Memory B cell (primary cell): ENCODE data around the gene TMEM109.
"Not testable (repeated sequence)": the region's sequence is repeated elsewhere in the genome, so short reads cannot be mapped to it uniquely, and the experiment has no call there.

ENCODE experiments used
- ATAC-seq: fragments of 150-1000 bp; cut with Tn5 transposase; 2 replicates; pipeline ENCODE4 v1.10.0; 2021; ENCODE audit warnings: low read depth, mild to moderate bottlenecking, moderate library complexity
- DNase-seq, 2 donors: peaks; one replicate each; pipeline ENCODE4 v3.0.0; 2022; ENCODE audit warnings: low spot score in 2 of 2
- H3K27ac Mint-ChIP-seq: one replicate; pipeline ENCODE4 v1.8.0; 2022; ENCODE audit warnings: mild to moderate bottlenecking, moderate library complexity, mixed read lengths
- H3K27me3 Mint-ChIP-seq: one replicate; pipeline ENCODE4 v1.8.0; 2022; ENCODE audit warnings: mixed read lengths
- H3K36me3 Mint-ChIP-seq: one replicate; pipeline ENCODE4 v1.8.0; 2022; ENCODE audit warnings: mild to moderate bottlenecking, mixed read lengths
- H3K4me1 Mint-ChIP-seq: one replicate; pipeline ENCODE4 v1.8.0; 2022; ENCODE audit warnings: mixed read lengths
- H3K4me3 Mint-ChIP-seq: one replicate; pipeline ENCODE4 v1.8.0; 2022; ENCODE audit warnings: mild to moderate bottlenecking, moderate library complexity, mixed read lengths
- H3K9me3 Mint-ChIP-seq: one replicate; pipeline ENCODE4 v1.8.0; 2022; ENCODE audit warnings: mixed read lengths

TMEM109 gene

DNA sequence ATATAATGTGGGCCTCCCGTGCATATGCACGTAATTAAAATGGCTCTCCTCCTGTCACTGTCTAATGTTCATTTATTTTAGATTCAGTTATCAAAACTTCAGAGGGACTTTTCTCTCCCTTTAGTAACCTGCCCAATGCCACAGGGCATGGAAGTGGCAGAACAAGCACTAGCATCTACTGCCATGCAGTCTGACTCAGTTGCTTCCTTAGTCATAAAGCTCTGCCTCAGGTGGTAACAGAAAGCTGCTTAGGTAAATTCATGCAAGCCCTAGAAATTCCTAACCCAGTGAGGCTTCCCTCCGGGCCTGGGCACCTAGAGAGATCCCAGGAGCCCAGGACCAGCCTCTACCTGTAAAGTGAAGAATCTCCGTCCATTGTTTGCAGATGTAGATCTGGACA, 16.5 kb upstream of the TMEM109 start:
- Mint-ChIP-seq H3K27me3 (no peaks in the 10 kb centered on the region), H3K9me3 (no peaks in the 10 kb centered on the region), H3K4me3 (no peak overlapping the region), H3K36me3 (peaks cover 37% of the 10 kb centered on the region), H3K27ac (no peak overlapping the region), H3K4me1 (peaks cover 6% of the 10 kb centered on the region)
- ATAC-seq (no peak), DNase-seq (no peak)

- Mint-ChIP-seq H3K9me3 (no peaks in the 10 kb centered on the region), H3K4me1 (peaks cover 12% of the 10 kb centered on the region), H3K36me3 (peaks cover 36% of the 10 kb centered on the region), H3K4me3 (no peak overlapping the region), H3K27ac (no peak overlapping the region), H3K27me3 (no peaks in the 10 kb centered on the region)
- ATAC-seq: peak; percentile 95
- DNase-seq: peak; percentile 39 to 46
These were observed 14.7 kb upstream of the TMEM109 start for GRCh38 chr11:60899046-60899936.

GRCh38 chr11:60899977-60900376, 14.0 kb upstream of the TMEM109 start:
- Mint-ChIP-seq H3K9me3 (no peaks in the 10 kb centered on the region), H3K27ac (no peak overlapping the region), H3K4me3 (no peak overlapping the region), H3K4me1 (peaks cover 17% of the 10 kb centered on the region), H3K27me3 (no peaks in the 10 kb centered on the region), H3K36me3 (peaks cover 33% of the 10 kb centered on the region)
- DNase-seq (no peak), ATAC-seq (no peak)

DNA sequence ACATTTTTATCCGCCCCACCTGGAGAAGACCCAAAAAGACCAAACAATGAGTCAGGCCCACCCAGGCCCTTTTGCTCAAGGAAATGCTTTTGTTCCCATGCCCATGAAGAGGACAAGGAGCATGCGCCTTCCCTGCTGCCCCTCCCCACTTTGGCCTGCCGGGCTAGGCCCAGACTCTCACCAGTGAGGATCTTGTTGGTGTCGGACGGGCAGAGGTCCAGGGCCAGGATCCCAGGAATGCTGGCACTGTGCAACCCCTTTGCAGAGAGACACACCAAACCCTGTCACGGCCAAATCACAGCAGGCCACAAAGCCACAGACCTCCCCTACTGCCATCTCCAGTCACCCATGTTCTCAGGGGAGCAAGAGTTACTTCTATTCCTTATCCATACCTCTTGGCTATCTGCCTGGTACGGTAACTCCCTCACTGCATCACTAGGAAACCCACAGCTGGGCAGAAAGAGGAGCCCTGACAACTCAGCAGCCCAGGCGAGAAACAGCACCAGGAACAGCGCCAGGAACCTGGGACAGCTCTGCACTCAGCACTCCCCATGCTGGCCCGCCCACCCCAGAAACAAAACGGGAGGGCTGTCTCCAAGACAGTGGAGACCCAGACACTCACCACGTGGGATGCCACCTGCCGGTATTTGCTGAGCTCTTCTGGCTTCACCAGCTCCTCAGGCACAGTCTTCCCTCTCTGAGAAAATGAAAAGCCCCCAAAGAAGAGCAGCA, 13.1 kb upstream of the TMEM109 start:
- Mint-ChIP-seq H3K27me3 (no peaks in the 10 kb centered on the region), H3K36me3 (peaks cover 25% of the 10 kb centered on the region), H3K27ac (no peak overlapping the region), H3K4me1 (peaks cover 24% of the 10 kb centered on the region), H3K4me3 (no peak overlapping the region), H3K9me3 (no peaks in the 10 kb centered on the region)
- DNase-seq (no peak), ATAC-seq (no peak)

DNA sequence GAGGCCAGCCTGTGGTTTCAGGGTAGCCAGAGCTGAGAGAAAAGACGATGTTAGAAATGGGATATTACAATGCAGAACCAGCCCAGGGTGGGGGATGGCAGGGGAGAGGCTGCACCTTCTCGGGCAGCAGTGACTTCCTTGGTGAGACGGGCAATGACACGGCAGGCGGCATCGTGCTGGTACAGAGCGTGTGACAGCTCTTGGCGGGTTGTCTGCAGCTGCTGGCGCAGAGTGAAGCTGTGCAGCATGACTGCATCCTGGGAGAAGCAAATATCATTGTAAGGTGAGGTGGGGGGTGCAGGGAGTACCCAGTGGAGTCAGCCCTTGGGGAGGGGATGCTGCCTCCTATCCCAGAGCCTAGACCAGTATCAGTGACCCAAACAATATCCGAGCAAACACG, 11.3 kb upstream of the TMEM109 start:
- ATAC-seq (no peak), DNase-seq (no peak)
- H3K27me3 Mint-ChIP-seq: no peaks in the 10 kb centered on the region
- H3K36me3 Mint-ChIP-seq: peaks cover 18% of the 10 kb centered on the region
- H3K9me3 Mint-ChIP-seq: no peaks in the 10 kb centered on the region
- H3K4me3 Mint-ChIP-seq: no peak overlapping the region
- H3K27ac Mint-ChIP-seq: no peak overlapping the region
- H3K4me1 Mint-ChIP-seq: peaks cover 32% of the 10 kb centered on the region

GRCh38 chr11:60905047-60905446, 8.9 kb upstream of the TMEM109 start:
- DNase-seq (no peak), ATAC-seq (no peak)
- H3K36me3 Mint-ChIP-seq: peaks cover 10% of the 10 kb centered on the region
- H3K4me1 Mint-ChIP-seq: peaks cover 46% of the 10 kb centered on the region
- peak overlapping the region; percentile 96 for H3K27ac Mint-ChIP-seq
- peaks cover 2% of the 10 kb centered on the region for H3K9me3 Mint-ChIP-seq
- no peaks in the 10 kb centered on the region for H3K27me3 Mint-ChIP-seq
- peak overlapping the region; percentile 96 for H3K4me3 Mint-ChIP-seq

DNA sequence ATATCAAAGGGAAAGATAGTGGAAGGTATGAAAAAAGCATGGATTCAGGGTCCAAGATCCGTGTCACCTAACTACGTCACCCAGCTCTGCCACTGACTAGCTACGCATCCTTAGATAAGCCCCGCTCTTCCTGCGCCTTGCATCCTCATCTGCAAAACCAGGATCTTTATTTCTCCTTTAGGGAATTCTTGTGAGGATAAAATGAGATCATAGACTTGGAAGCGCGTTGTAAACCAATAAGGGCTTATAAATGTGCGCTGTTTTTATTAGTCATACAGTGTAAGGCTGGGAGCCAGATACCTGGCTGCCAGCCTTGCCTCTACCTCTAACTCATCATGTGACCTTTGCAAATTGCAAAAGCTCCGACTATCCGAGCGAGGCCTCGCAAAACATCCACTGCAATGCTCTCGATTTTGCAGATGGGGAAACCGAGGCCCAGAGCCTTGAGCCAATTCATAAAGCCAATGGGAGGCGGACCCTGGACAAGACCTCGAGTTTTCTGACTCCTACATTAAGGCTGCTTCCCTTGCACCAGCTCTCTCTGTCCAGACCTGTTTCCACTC, 8.3 kb upstream of the TMEM109 start:
- peaks cover 52% of the 10 kb centered on the region for H3K4me1 Mint-ChIP-seq
- peaks cover 9% of the 10 kb centered on the region for H3K36me3 Mint-ChIP-seq
- H3K27ac Mint-ChIP-seq: peak overlapping the region; percentile 96
- ATAC-seq (no peak), DNase-seq (no peak)
- peaks cover 2% of the 10 kb centered on the region for H3K9me3 Mint-ChIP-seq
- no peaks in the 10 kb centered on the region for H3K27me3 Mint-ChIP-seq
- H3K4me3 Mint-ChIP-seq: peak overlapping the region; percentile 96

- peak within 1 kb of the TSS; percentile 96 for H3K27ac Mint-ChIP-seq
- peaks cover 2% of the 10 kb centered on the region for H3K9me3 Mint-ChIP-seq
- H3K27me3 Mint-ChIP-seq: no peaks in the 10 kb centered on the region
- peak within 1 kb of the TSS; percentile 96 for H3K4me3 Mint-ChIP-seq
- DNase-seq: peak; percentile 99
- ATAC-seq: peak; percentile 90
- H3K36me3 Mint-ChIP-seq: peaks cover 6% of the 10 kb centered on the region
- peaks cover 58% of the 10 kb centered on the region for H3K4me1 Mint-ChIP-seq
These were observed 7.6 kb upstream of the TMEM109 start, which contains the start of gene PRPF19 for GRCh38 chr11:60906132-60906972. TSS of gene PRPF19 (minus strand) at chr11:60906585. CDS start at chr11:60906382, 203 bp downstream.

- no peak overlapping the region for H3K4me3 Mint-ChIP-seq
- H3K36me3 Mint-ChIP-seq: no peaks in the 10 kb centered on the region
- peak overlapping the region; percentile 96 for H3K27ac Mint-ChIP-seq
- H3K27me3 Mint-ChIP-seq: no peaks in the 10 kb centered on the region
- DNase-seq: no peak
- no peak for ATAC-seq
- H3K9me3 Mint-ChIP-seq: peaks cover 2% of the 10 kb centered on the region
- H3K4me1 Mint-ChIP-seq: peaks cover 61% of the 10 kb centered on the region
These were observed 5.2 kb upstream of the TMEM109 start for GRCh38 chr11:60908803-60909202.

GRCh38 chr11:60909680-60910280, 4.2 kb upstream of the TMEM109 start:
- not testable (repeated sequence) for H3K9me3 Mint-ChIP-seq, DNase-seq, ATAC-seq, H3K4me3 Mint-ChIP-seq, H3K27me3 Mint-ChIP-seq, H3K36me3 Mint-ChIP-seq
- Mint-ChIP-seq H3K27ac (peak overlapping the region; percentile 96), H3K4me1 (peaks cover 54% of the 10 kb centered on the region)

DNA sequence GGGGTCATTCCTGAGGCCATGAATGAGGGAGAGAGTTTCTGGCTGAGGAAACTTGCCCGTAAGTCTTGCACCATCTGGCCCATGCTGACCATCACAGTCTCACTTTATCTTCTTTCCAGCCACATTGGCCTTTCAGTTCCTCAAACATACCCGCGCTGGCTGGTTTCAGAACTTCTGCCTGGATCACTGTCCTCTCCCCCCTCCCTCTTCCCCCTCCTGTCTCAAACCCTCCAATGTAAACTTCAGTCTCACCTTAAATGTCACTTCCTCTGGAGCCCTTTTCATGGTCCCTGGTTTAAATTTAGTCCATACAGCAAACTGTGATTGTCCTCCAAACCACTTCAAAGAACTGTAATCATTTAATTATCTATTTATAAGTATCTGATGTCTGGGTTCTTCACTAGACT, 3.7 kb upstream of the TMEM109 start:
- H3K36me3 Mint-ChIP-seq: no peaks in the 10 kb centered on the region
- peaks cover 2% of the 10 kb centered on the region for H3K9me3 Mint-ChIP-seq
- ATAC-seq (peak; percentile 21), DNase-seq (peak; percentile 39 to 45)
- peaks cover 51% of the 10 kb centered on the region for H3K4me1 Mint-ChIP-seq
- peak overlapping the region; percentile 96 for H3K27ac Mint-ChIP-seq
- no peaks in the 10 kb centered on the region for H3K27me3 Mint-ChIP-seq
- H3K4me3 Mint-ChIP-seq: peak overlapping the region; percentile 21

DNA sequence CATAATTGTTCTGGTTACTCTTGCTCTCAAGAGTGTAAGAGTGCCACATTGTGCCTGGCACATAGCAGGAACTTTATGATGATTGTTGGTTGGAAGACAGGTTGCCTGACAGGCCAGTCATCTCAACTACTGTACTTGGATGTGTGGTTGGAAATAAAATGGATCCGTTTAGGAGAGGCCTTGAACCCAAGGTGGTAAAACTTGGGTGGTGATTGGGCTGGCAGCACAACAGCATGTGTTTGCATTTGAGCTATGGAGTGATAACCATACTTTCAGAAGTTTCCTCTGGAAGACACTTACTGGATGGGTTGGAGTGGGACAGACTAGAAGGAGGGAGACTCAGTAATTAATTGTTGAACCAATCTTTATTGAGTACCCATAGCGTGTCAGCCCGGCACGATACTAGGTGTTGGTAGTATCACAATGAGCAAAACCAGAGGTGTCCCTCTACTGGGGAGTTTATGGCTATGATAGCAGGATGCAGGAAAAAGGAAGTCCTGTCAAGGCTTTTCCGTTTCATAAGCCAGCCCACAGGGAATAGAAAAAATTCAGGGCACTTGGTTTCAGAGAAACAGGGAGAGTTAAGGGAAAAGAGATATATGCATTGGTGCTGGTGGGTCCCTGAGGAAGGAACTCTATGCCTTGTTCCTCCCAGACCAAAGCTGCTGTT, 3.1 kb upstream of the TMEM109 start:
- peaks cover 52% of the 10 kb centered on the region for H3K4me1 Mint-ChIP-seq
- peaks cover 2% of the 10 kb centered on the region for H3K9me3 Mint-ChIP-seq
- H3K27me3 Mint-ChIP-seq: no peaks in the 10 kb centered on the region
- no peak for DNase-seq
- no peak for ATAC-seq
- no peaks in the 10 kb centered on the region for H3K36me3 Mint-ChIP-seq
- no peak overlapping the region for H3K4me3 Mint-ChIP-seq
- peak overlapping the region; percentile 96 for H3K27ac Mint-ChIP-seq
